Panc1 (cell line): Measurements from ENCODE around the gene ZNF414. TPM values are rescaled to one million over a fixed set of nuclear protein-coding genes. Genes with fewer than 3 reads are reported as not detected.

Experiments used
- ATAC-seq: fragments of 200-7000 bp; cut with Tn5 transposase; 2 replicates; pipeline ENCODE4 v1.9.1; 2020; ENCODE audit warnings: mild to moderate bottlenecking, moderate library complexity
- BruUV-seq: library from RNA; stranded (reverse); fragments of 400-500 nt; replicated peaks from 2 replicates; lab custom pipeline; 2021; lab: Mats Ljungman, UMichigan
- CTCF ChIA-PET: fragments of 300-600 bp; sonication (Branson Sonifier 250); formaldehyde crosslinking; loops from one replicate; lab custom pipeline; 2022; ENCODE audit warnings: antibody characterized with exemption; lab: Charles Lee
- POLR2A ChIA-PET: fragments of 300-600 bp; sonication (Branson Sonifier 250); formaldehyde crosslinking; loops from one replicate; lab custom pipeline; 2022; ENCODE audit warnings: antibody characterized with exemption; lab: Charles Lee
- DNase-seq: peaks from one replicate; pipeline ENCODE4 v3.0.0-alpha.2; 2010; ENCODE audit warnings: low read depth, low spot score
- H3K27ac ChIP-seq: 2 replicates; pipeline ENCODE4 v1.5.1; 2011; ENCODE audit warnings: mild to moderate bottlenecking, low read length, inconsistent platforms
- H3K27me3 ChIP-seq: fragments of 200-500 bp; sonication (Bioruptor generic); 2 replicates; pipeline ENCODE4 v1.6.0; 2014; ENCODE audit warnings: low read length, inconsistent platforms; ENCODE audit not compliant: control insufficient read depth, insufficient read depth
- H3K36me3 ChIP-seq: fragments of 200-500 bp; sonication (Bioruptor generic); 2 replicates; pipeline ENCODE4 v1.5.1; 2014; ENCODE audit warnings: inconsistent platforms, mild to moderate bottlenecking, low read length, moderate library complexity; ENCODE audit not compliant: control insufficient read depth, insufficient read depth
- H3K4me1 ChIP-seq: 2 replicates; pipeline ENCODE4 v1.5.1; 2011; ENCODE audit warnings: inconsistent platforms, mild to moderate bottlenecking, low read length, moderate library complexity; ENCODE audit not compliant: control insufficient read depth, insufficient read depth
- H3K4me3 ChIP-seq, 2 experiments: 2 replicates each; pipeline ENCODE4 v1.5.1; 2011 to 2012; ENCODE audit warnings: low read depth in 2 of 2, low read length in 2 of 2, mild to moderate bottlenecking in 2 of 2, inconsistent platforms in 1 of 2, moderate library complexity in 1 of 2
- H3K9me3 ChIP-seq: fragments of 200-500 bp; sonication (Bioruptor generic); 2 replicates; pipeline ENCODE4 v1.5.1; 2014; ENCODE audit warnings: low read depth, mild to moderate bottlenecking, inconsistent platforms, low read length, moderate library complexity; ENCODE audit not compliant: control insufficient read depth, insufficient read depth
- CTCF ChIP-seq: fragments of 450-650 bp; IDR thresholded peaks from 2 replicates; pipeline ENCODE4 v1.5.1; 2017; ENCODE audit warnings: mild to moderate bottlenecking
- POLR2AphosphoS5 ChIP-seq: IDR thresholded peaks from 2 replicates; pipeline ENCODE4 v1.6.1; 2012; ENCODE audit warnings: mild to moderate bottlenecking, low read depth, low read length, moderate library complexity
- SIN3A ChIP-seq: IDR thresholded peaks from 2 replicates; pipeline ENCODE4 v1.6.1; 2012; ENCODE audit warnings: low read depth, mild to moderate bottlenecking, low read length, moderate library complexity, borderline replicate concordance; ENCODE audit not compliant: insufficient read depth
- TCF7L2 ChIP-seq: IDR thresholded peaks from 2 replicates; pipeline ENCODE4 v1.6.1; 2011; ENCODE audit warnings: mild to moderate bottlenecking, low read depth, low read length, inconsistent platforms
- in situ Hi-C: cut with HindIII; loops from 2 replicates; pipeline ENCODE4 v1.10.0; 2016; ENCODE audit warnings: low sequenced_read_pairs, low pct_unique_long_range_greater_than_20kb
- intact Hi-C: fragments of 100-400 bp; cut with micrococcal nuclease; formaldehyde crosslinking; loops from one replicate; pipeline ENCODE4 v1.10.0; 2022; ENCODE audit not compliant: unreplicated experiment
- total RNA-seq: library from RNA; stranded (reverse); gene quantifications from one replicate; pipeline ENCODE4 v1.2.1, GENCODE V29; 2021; ENCODE audit not compliant: unreplicated experiment
- TF ChIP-seq, protein P1 (sequence below), 2 experiments: IDR thresholded peaks; 2 replicates each; pipeline ENCODE4 v1.6.1; 2011 to 2012; ENCODE audit warnings: low read depth in 2 of 2, control low read depth in 1 of 2, low read length in 1 of 2, mild to moderate bottlenecking in 1 of 2, moderate library complexity in 1 of 2; ENCODE audit not compliant: insufficient read depth in 1 of 2

The ZNF414 gene
- total RNA-seq, 1 experiment from 2014 or later: 37.1 TPM

DNA sequence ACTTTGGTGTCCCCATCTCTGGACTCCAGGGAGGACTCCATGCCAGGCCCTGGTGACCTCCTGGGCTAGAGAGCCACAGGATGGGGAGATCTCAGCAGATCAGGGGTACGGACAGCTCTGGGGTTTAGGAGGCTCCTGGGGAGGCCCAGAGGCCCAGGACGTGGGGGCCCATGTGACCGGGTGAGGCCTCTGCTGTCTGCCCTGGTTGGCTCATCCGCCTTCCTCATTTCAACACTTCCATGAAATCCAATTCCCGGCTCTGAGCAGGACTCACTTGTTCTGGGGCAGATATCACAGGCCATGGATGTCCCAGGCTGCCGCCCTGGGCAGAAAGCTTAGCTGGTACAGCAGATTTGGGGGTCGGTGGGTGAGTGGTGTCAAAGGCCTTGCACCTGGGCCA, 10.5 kb downstream of the ZNF414 start:
- no peaks in the 10 kb centered on the region for H3K36me3 ChIP-seq
- in situ Hi-C loops: no loop called here
- ChIA-PET CTCF (no interaction called here), POLR2A (interaction anchor here (0.7 kb wide), 1 partner anchor 242 kb away, joined by 13 read pairs; no protein-coding TSS in a partner anchor)
- DNase-seq (no peak), ATAC-seq (no peak)
- no peak for TF ChIP-seq SIN3A
- TF ChIP-seq, protein P1, sequence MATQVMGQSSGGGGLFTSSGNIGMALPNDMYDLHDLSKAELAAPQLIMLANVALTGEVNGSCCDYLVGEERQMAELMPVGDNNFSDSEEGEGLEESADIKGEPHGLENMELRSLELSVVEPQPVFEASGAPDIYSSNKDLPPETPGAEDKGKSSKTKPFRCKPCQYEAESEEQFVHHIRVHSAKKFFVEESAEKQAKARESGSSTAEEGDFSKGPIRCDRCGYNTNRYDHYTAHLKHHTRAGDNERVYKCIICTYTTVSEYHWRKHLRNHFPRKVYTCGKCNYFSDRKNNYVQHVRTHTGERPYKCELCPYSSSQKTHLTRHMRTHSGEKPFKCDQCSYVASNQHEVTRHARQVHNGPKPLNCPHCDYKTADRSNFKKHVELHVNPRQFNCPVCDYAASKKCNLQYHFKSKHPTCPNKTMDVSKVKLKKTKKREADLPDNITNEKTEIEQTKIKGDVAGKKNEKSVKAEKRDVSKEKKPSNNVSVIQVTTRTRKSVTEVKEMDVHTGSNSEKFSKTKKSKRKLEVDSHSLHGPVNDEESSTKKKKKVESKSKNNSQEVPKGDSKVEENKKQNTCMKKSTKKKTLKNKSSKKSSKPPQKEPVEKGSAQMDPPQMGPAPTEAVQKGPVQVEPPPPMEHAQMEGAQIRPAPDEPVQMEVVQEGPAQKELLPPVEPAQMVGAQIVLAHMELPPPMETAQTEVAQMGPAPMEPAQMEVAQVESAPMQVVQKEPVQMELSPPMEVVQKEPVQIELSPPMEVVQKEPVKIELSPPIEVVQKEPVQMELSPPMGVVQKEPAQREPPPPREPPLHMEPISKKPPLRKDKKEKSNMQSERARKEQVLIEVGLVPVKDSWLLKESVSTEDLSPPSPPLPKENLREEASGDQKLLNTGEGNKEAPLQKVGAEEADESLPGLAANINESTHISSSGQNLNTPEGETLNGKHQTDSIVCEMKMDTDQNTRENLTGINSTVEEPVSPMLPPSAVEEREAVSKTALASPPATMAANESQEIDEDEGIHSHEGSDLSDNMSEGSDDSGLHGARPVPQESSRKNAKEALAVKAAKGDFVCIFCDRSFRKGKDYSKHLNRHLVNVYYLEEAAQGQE (IDR thresholded peaks at IDR 0.05; ENCODE audit: insufficient read depth in 1 of 2, low read depth in 2 of 2, low read length in 1 of 2): no peak
- no peak for TF ChIP-seq TCF7L2
- no peak for TF ChIP-seq POLR2AphosphoS5
- no peak for TF ChIP-seq CTCF
- no peak overlapping the region for H3K27ac ChIP-seq
- H3K4me1 ChIP-seq: no peaks in the 10 kb centered on the region
- no peaks in the 10 kb centered on the region for H3K9me3 ChIP-seq
- intact Hi-C loops: no loop called here
- no TSS peak for BruUV-seq
- H3K4me3 ChIP-seq: no peak overlapping the region
- no peaks in the 10 kb centered on the region for H3K27me3 ChIP-seq

DNA sequence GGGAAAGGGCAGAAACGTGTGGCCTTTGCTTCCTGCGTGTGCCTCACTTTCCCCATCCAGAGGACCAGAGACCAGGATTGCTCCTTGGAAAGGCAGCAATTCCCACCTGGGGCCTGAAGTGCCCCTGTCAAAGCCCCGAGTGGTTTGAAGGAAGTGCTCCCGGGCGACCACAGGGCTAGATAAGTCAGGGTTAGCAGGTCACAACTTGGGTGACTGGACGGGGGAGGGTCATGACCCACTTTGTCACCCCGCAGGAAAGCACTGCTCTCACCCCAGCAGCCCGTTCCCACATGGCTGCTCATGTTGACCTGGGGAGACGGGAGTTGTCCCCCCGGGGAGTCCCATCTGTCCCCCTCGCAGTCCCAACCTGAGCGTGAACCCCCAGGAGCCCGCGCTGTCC, 12.0 kb downstream of the ZNF414 start:
- DNase-seq: no peak
- H3K9me3 ChIP-seq: no peaks in the 10 kb centered on the region
- H3K27ac ChIP-seq: no peak overlapping the region
- ChIA-PET POLR2A (no interaction called here), CTCF (no interaction called here)
- no peaks in the 10 kb centered on the region for H3K36me3 ChIP-seq
- H3K4me3 ChIP-seq: no peak overlapping the region
- no TSS peak for BruUV-seq
- in situ Hi-C loops (no loop called here), intact Hi-C loops (no loop called here)
- no peaks in the 10 kb centered on the region for H3K27me3 ChIP-seq
- ATAC-seq: no peak
- TF ChIP-seq TCF7L2: no peak
- TF ChIP-seq SIN3A: no peak
- TF ChIP-seq POLR2AphosphoS5: no peak
- TF ChIP-seq, protein P1 (IDR thresholded peaks at IDR 0.05; ENCODE audit: insufficient read depth in 1 of 2, low read depth in 2 of 2, low read length in 1 of 2): no peak
- TF ChIP-seq CTCF: no peak
- no peaks in the 10 kb centered on the region for H3K4me1 ChIP-seq
